Measurements from ENCODE around the gene TPPP. TPM values are rescaled to one million over a fixed set of nuclear protein-coding genes. Genes with fewer than 3 reads are reported as not detected.

TPPP gene
- total and polyA plus RNA-seq, 12 donors = 4.6 to 50.6 (median 12.2) TPM

DNA sequence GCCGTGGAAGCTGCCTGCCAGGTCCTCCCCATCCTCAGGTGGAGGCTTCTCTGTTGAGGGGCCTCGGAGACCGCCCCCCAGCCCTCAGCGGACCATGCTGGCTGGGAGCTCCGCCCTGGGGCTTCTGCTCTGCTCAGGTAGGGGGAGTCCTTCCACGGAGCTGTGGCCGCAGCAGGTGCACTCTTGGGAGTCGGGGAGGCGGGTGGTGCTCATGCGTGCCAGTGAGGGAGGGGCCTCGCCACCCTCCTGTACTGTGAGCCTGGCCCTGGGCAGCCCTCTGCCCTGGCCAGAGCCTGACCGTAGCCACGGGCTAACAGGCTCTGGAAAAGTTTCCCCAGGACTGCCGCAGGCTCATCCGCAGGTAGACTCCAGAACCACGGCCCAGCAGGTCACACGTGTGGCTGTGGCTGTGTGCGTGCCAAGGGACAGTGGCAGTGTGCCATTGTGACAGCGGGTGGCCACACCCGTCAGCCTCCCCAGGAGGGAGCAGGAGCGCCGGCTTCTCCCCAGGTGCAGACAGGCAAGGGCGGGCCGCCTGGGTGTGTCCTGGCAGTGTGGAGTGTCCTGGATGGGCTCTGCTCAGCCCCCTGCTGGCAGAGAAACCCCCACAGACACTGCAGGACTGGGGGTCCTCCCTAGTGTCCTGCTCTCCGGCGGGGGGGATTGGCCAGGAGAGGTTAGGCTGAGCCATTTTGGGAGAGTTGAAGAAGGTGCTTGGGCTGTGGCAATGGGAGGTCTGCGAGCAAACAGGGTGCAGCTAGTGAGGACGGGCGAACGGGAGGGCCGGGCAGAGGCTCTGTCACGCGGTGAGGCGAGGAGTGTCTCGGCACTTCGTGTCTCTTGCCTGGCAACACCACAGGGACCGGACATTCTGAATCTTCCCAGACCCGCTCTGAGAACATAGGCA is 29.5 kb downstream of the TPPP start:
- TF ChIP-seq, protein P1, sequence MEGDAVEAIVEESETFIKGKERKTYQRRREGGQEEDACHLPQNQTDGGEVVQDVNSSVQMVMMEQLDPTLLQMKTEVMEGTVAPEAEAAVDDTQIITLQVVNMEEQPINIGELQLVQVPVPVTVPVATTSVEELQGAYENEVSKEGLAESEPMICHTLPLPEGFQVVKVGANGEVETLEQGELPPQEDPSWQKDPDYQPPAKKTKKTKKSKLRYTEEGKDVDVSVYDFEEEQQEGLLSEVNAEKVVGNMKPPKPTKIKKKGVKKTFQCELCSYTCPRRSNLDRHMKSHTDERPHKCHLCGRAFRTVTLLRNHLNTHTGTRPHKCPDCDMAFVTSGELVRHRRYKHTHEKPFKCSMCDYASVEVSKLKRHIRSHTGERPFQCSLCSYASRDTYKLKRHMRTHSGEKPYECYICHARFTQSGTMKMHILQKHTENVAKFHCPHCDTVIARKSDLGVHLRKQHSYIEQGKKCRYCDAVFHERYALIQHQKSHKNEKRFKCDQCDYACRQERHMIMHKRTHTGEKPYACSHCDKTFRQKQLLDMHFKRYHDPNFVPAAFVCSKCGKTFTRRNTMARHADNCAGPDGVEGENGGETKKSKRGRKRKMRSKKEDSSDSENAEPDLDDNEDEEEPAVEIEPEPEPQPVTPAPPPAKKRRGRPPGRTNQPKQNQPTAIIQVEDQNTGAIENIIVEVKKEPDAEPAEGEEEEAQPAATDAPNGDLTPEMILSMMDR (IDR thresholded peaks at IDR 0.05) = no peak
- Histone ChIP-seq H3K27ac (no peak overlapping the region), H3K4me3 (no peak overlapping the region), H3K9me3 (no peaks in the 10 kb centered on the region), H3K36me3 (peaks cover 0 to 65% (median 0%) of the 10 kb centered on the region in 9 donors), H3K27me3 (no peaks in the 10 kb centered on the region), H3K4me1 (no peaks in the 10 kb centered on the region)
- intact Hi-C loops (cut with DNase I) = no loop called here
- no peak for DNase-seq
- peak in 5 of 8 donors; percentile 11 to 35 (median 24) for ATAC-seq
- WGBS, 2 donors = 92 to 93% methylated on average over 35 to 38 of the region's 38 CpGs

DNA sequence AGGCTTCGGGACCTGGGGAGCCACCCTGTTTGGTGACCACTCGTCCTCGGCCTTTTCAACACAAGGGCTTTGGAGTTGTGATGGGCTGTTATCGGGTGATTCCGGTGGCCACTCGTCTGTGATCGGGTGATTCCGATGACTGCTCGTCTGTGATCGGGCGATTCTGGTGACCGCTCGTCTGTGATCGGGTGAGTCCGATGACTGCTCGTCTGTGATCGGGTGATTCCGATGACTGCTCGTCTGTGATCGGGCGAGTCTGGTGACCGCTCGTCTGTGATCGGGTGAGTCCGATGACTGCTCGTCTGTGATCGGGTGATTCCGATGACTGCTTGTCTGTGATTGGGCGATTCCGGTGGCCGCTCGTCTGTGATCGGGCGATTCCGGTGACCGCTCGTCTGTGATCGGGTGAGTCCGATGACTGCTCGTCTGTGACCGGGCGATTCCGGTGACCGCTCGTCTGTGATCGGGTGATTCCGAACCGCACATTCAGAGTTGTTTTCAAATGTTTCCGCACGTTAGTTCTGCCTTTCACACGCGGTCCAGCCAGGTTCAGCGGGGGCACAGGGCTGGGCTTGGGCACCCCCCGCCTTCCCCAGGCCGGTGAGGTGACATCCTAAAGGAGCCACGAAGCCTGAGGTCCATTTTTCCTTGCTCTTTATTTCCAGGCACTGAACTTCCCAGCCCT is 30.3 kb downstream of the TPPP start:
- H3K36me3 ChIP-seq = peaks cover 0 to 69% (median 5%) of the 10 kb centered on the region in 9 donors
- DNase-seq (no peak), ATAC-seq (no peak)
- H3K27me3 ChIP-seq = no peaks in the 10 kb centered on the region
- H3K9me3 ChIP-seq = peaks cover 0 to 5% (median 0%) of the 10 kb centered on the region in 11 donors
- no peaks in the 10 kb centered on the region for H3K4me1 ChIP-seq
- H3K27ac ChIP-seq = no peak overlapping the region
- 98% methylated on average over 56 of the region's 56 CpGs for WGBS, 2 donors
- intact Hi-C loops (cut with DNase I) = no loop called here
- no peak overlapping the region for H3K4me3 ChIP-seq
- TF ChIP-seq, protein P1 (IDR thresholded peaks at IDR 0.05) = no peak

DNA sequence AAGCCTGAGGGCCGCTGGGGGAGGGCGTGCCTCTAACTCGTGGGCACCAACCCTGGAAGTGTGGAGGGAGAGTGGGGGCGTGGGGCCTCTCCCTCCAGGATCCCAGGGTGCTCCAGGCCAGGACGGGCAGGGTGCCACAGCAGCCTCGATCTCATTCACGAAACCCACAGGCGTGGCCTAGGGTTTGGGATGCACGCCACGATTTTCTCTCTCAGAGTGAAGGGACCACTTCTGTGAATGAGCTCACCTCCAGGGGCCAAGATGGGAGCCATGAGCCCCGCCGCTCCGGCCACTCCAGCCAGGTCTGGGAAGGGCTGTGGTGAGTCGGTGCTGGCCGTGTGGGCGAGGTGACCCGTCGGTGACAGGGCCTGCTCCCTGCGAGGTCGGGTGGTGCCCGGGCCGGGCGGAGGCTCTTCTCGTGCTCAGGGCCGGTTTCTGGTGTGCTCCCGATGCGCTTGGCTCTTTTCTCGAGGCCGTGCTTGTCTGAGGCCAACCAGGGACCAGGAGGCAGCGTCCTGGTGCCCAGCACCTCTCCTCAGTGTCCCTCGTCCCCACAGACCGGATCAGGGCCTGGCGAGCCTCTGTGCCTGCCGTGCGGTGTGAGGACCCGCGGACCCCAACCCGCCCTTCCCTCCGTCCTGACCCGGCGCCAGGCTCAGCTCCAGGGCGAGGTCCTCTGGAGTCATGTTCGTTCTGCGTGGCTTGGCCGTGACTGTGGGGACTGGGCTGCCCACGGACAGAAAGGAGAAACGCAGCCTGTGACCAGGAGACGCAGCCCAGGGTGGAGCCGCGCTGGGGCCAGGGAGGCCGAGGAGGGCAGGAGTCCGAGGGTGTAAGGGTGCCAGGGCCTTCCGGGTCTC is 31.0 kb downstream of the TPPP start:
- H3K36me3 ChIP-seq = peaks cover 0 to 73% (median 5%) of the 10 kb centered on the region in 9 donors
- H3K27ac ChIP-seq = no peak overlapping the region
- no peaks in the 10 kb centered on the region for H3K27me3 ChIP-seq
- TF ChIP-seq, protein P1 (IDR thresholded peaks at IDR 0.05) = no peak
- intact Hi-C loops (cut with DNase I) = no loop called here
- peaks cover 0 to 13% (median 0%) of the 10 kb centered on the region in 11 donors for H3K9me3 ChIP-seq
- no peak overlapping the region for H3K4me3 ChIP-seq
- DNase-seq = no peak
- WGBS, 2 donors = 97 to 98% methylated on average over 53 of the region's 53 CpGs
- ATAC-seq = no peak
- H3K4me1 ChIP-seq = no peaks in the 10 kb centered on the region
